ENCODE results near the gene PLXDC2. TPM values are rescaled to one million over a fixed set of nuclear protein-coding genes. Genes with fewer than 3 reads are reported as not detected.

PLXDC2 gene
- total RNA-seq, 6 experiments from 2014 or later, result 4.1 to 6.5 (median 5.3) TPM

GRCh38 chr10:19985745-19986144 lies 169.5 kb downstream of the PLXDC2 start:
- TF ChIP-seq POLR2A (IDR thresholded peaks at IDR 0.05), result no peak
- TF ChIP-seq, protein P1, sequence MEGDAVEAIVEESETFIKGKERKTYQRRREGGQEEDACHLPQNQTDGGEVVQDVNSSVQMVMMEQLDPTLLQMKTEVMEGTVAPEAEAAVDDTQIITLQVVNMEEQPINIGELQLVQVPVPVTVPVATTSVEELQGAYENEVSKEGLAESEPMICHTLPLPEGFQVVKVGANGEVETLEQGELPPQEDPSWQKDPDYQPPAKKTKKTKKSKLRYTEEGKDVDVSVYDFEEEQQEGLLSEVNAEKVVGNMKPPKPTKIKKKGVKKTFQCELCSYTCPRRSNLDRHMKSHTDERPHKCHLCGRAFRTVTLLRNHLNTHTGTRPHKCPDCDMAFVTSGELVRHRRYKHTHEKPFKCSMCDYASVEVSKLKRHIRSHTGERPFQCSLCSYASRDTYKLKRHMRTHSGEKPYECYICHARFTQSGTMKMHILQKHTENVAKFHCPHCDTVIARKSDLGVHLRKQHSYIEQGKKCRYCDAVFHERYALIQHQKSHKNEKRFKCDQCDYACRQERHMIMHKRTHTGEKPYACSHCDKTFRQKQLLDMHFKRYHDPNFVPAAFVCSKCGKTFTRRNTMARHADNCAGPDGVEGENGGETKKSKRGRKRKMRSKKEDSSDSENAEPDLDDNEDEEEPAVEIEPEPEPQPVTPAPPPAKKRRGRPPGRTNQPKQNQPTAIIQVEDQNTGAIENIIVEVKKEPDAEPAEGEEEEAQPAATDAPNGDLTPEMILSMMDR (IDR thresholded peaks at IDR 0.05), result no peak
- Histone ChIP-seq H3K4me3 (no peak overlapping the region), H3K9me3 (no peaks in the 10 kb centered on the region), H3K27ac (no peak overlapping the region), H3K4me1 (no peaks in the 10 kb centered on the region), H3K36me3 (no peaks in the 10 kb centered on the region), H3K27me3 (no peaks in the 10 kb centered on the region)
- 58% methylated on average over 3 of the region's 3 CpGs for WGBS (ENCODE audit: insufficient coverage, low coverage, low lambda C conversion rate, missing lambda C conversion rate)
- DNase-seq (no peak), ATAC-seq (no peak)
- intact Hi-C loops (cut with DNase I), result no loop called here

DNA sequence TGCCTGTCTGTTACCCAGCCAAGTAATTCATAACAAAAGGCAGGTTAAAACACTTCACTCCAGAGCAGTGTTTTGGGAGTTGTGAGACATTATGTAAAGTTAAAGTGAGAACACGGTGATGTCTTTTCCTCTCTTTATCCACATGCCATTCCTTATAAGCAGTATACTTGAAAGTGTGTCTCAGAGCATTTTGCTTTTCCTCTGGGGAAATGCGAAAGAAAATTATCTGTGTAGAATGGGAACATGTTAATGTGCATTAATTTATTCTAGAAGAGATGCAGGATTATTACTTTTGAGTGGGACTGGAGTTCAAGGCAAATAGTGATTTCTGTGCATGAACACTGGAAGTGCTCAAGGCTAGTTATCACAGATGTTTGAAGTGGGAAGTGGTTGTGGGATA lies 170.4 kb downstream of the PLXDC2 start:
- DNase-seq (no peak), ATAC-seq (no peak)
- intact Hi-C loops (cut with DNase I), result no loop called here
- TF ChIP-seq, protein P1 (IDR thresholded peaks at IDR 0.05), result no peak
- no peak for TF ChIP-seq POLR2A (IDR thresholded peaks at IDR 0.05)
- Histone ChIP-seq H3K27me3 (no peaks in the 10 kb centered on the region), H3K4me3 (no peak overlapping the region), H3K4me1 (no peaks in the 10 kb centered on the region), H3K9me3 (no peaks in the 10 kb centered on the region), H3K36me3 (no peaks in the 10 kb centered on the region), H3K27ac (no peak overlapping the region)
- 71% methylated on average over 2 of the region's 2 CpGs for WGBS (ENCODE audit: insufficient coverage, low coverage, low lambda C conversion rate, missing lambda C conversion rate)

GRCh38 chr10:19987931-19988330 lies 171.7 kb downstream of the PLXDC2 start:
- 16% methylated on average over 1 of the region's 1 CpG for WGBS (ENCODE audit: insufficient coverage, low coverage, low lambda C conversion rate, missing lambda C conversion rate)
- Histone ChIP-seq H3K36me3 (no peaks in the 10 kb centered on the region), H3K27me3 (no peaks in the 10 kb centered on the region), H3K27ac (no peak overlapping the region), H3K4me3 (no peak overlapping the region), H3K9me3 (no peaks in the 10 kb centered on the region), H3K4me1 (no peaks in the 10 kb centered on the region)
- intact Hi-C loops (cut with DNase I), result no loop called here
- ATAC-seq (no peak), DNase-seq (no peak)
- TF ChIP-seq, protein P1 (IDR thresholded peaks at IDR 0.05), result no peak
- TF ChIP-seq POLR2A (IDR thresholded peaks at IDR 0.05), result no peak

GRCh38 chr10:19993714-19994315 lies 177.6 kb downstream of the PLXDC2 start:
- DNase-seq, result no peak
- Histone ChIP-seq H3K27me3 (no peaks in the 10 kb centered on the region), H3K9me3 (no peaks in the 10 kb centered on the region), H3K27ac (peak overlapping the region in 1 of 3 donors; percentile 79), H3K4me1 (peaks cover 0 to 11% (median 0%) of the 10 kb centered on the region in 4 donors), H3K36me3 (no peaks in the 10 kb centered on the region), H3K4me3 (no peak overlapping the region)
- intact Hi-C loops (cut with DNase I), result no loop called here
- TF ChIP-seq POLR2A (IDR thresholded peaks at IDR 0.05), result no peak
- TF ChIP-seq, protein P1 (IDR thresholded peaks at IDR 0.05), result no peak
- 35% methylated on average over 3 of the region's 3 CpGs for WGBS (ENCODE audit: insufficient coverage, low coverage, low lambda C conversion rate, missing lambda C conversion rate)
- peak; percentile 37 to 59 (median 46) for ATAC-seq
